GM23338 (cell line): ENCODE results near the gene PLCG2.

Source experiments
- CREB1 ChIP-seq: fragments of 250-450 bp; sonication (Bioruptor Pico); IDR thresholded peaks from 2 replicates; pipeline ENCODE4 v1.5.0; 2020; ENCODE audit warnings: low read depth, mild to moderate bottlenecking, moderate library complexity
- CTCF ChIP-seq, 2 experiments: fragments of 200-600 bp in 1 of 2; sonication (generic) in 1 of 2; conservative IDR thresholded peaks; 2 replicates each; pipeline versions ENCODE4 v1.5.1 to v1.6.1; 2016 to 2017; ENCODE audit warnings: antibody characterized with exemption in 2 of 2, low read depth in 2 of 2, mild to moderate bottlenecking in 2 of 2, moderate library complexity in 1 of 2
- ETS1 ChIP-seq: IDR thresholded peaks from 2 replicates; pipeline ENCODE4 v1.6.1; 2016; ENCODE audit warnings: antibody characterized with exemption
- EZH2 ChIP-seq: fragments of 200-600 bp; sonication (generic); IDR thresholded peaks from one replicate; pipeline ENCODE4 v1.8.0; 2017; ENCODE audit warnings: antibody characterized with exemption, mild to moderate bottlenecking, low read depth; ENCODE audit not compliant: unreplicated experiment
- EZH2phosphoT487 ChIP-seq: fragments of 200-600 bp; sonication (generic); IDR thresholded peaks from one replicate; pipeline ENCODE4 v1.8.1; 2018; ENCODE audit warnings: antibody characterized with exemption; ENCODE audit not compliant: unreplicated experiment
- JUNB ChIP-seq: IDR thresholded peaks from one replicate; pipeline ENCODE4 v1.6.1; 2016; ENCODE audit warnings: antibody characterized with exemption; ENCODE audit not compliant: unreplicated experiment
- NANOG ChIP-seq: IDR thresholded peaks from 2 replicates; pipeline ENCODE4 v1.6.1; 2016; ENCODE audit warnings: antibody characterized with exemption, borderline replicate concordance
- POLR2AphosphoS5 ChIP-seq: IDR thresholded peaks from 2 replicates; pipeline ENCODE4 v1.6.1; 2016; ENCODE audit warnings: antibody characterized with exemption, low read depth
- REST ChIP-seq: IDR thresholded peaks from one replicate; pipeline ENCODE4 v1.6.1; 2018; ENCODE audit warnings: antibody characterized with exemption; ENCODE audit not compliant: unreplicated experiment
- STAT1 ChIP-seq: IDR thresholded peaks from one replicate; pipeline ENCODE4 v1.6.1; 2016; ENCODE audit warnings: antibody characterized with exemption; ENCODE audit not compliant: unreplicated experiment
- ZNF114 ChIP-seq: fragments of 250-450 bp; sonication (Bioruptor Pico); IDR thresholded peaks from 2 replicates; pipeline ENCODE4 v1.5.0; 2020; ENCODE audit warnings: mild to moderate bottlenecking, moderate library complexity
- ZNF331 ChIP-seq: fragments of 250-450 bp; sonication (Bioruptor Pico); IDR thresholded peaks from 2 replicates; pipeline ENCODE4 v1.5.0; 2020; ENCODE audit warnings: low read depth, mild to moderate bottlenecking, moderate library complexity
- ZNF462 ChIP-seq: fragments of 250-450 bp; sonication (Bioruptor Pico); IDR thresholded peaks from 2 replicates; pipeline ENCODE4 v1.5.0; 2020; ENCODE audit warnings: mild to moderate bottlenecking, moderate library complexity

- no peak for TF ChIP-seq CTCF (conservative IDR thresholded peaks at IDR 0.05; ENCODE audit: low read depth in 2 of 2)
- TF ChIP-seq POLR2AphosphoS5, result no peak
- no peak for TF ChIP-seq JUNB
- TF ChIP-seq REST, result no peak
- no peak for TF ChIP-seq EZH2phosphoT487
- TF ChIP-seq EZH2, result no peak
- TF ChIP-seq ZNF114 (CRISPR knock-in tag), result no peak
- TF ChIP-seq ZNF462 (CRISPR knock-in tag), result no peak
- TF ChIP-seq ETS1, result no peak
- TF ChIP-seq STAT1, result no peak
- no peak for TF ChIP-seq CREB1 (CRISPR knock-in tag)
- TF ChIP-seq ZNF331 (CRISPR knock-in tag), result no peak
- TF ChIP-seq NANOG, result no peak
Observed at GRCh38 chr16:81836279-81837054, 57.4 kb downstream of the PLCG2 start.
